ENCODE results near the gene VIL1. TPM values are rescaled to one million over a fixed set of nuclear protein-coding genes. Genes with fewer than 3 reads are reported as not detected.
A peak's percentile ranks its signal among the peaks of the same experiment; 100 is the strongest.

The VIL1 gene
- total and polyA plus RNA-seq, 2 of the 13 experiments (the other 11 are each of a cell fraction or from before 2014, with no cell fraction given): 287 to 301 TPM

GRCh38 chr2:218406209-218406948 is 12.5 kb upstream of the VIL1 start (continued):
- TF ChIP-seq, protein P1, sequence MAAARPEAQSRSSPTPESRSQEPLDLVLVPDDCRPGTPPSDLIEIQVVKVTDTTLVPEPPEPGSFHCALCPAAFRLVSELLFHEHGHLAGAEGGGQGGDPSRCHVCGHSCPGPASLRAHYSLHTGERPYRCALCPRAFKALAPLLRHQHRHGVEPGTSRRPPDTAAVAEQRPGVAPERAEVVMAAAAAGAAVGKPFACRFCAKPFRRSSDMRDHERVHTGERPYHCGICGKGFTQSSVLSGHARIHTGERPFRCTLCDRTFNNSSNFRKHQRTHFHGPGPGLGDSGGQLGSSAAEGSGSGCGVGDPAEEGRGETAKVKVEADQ (CRISPR knock-in tag; IDR thresholded peaks at IDR 0.05; ENCODE audit: borderline replicate concordance): no peak; the same call in 1 of the 2 replicates
- TF ChIP-seq SOX13 (IDR thresholded peaks at IDR 0.05) (no peak), SOX13 (CRISPR knock-in tag; conservative IDR thresholded peaks at IDR 0.05 in 1 of 2, IDR thresholded peaks at IDR 0.05 in 1 of 2) (peak in 1 of 2 experiments; percentile 58; a peak in 2 of 4 replicates), ZNF704 (CRISPR knock-in tag; IDR thresholded peaks at IDR 0.05; ENCODE audit: borderline replicate concordance) (0 out of 2 replicates have a peak, but pooled peaks have one; percentile 5), NFRKB (IDR thresholded peaks at IDR 0.05) (no peak), PREB (CRISPR knock-in tag; IDR thresholded peaks at IDR 0.05) (no peak), ZNF552 (CRISPR knock-in tag; IDR thresholded peaks at IDR 0.05; ENCODE audit: borderline replicate concordance) (no peak), ZNF136 (CRISPR knock-in tag; IDR thresholded peaks at IDR 0.05; ENCODE audit: low read depth) (no peak), ZKSCAN8 (CRISPR knock-in tag; IDR thresholded peaks at IDR 0.05; ENCODE audit: borderline replicate concordance) (peak; percentile 41), NFIB (CRISPR knock-in tag; IDR thresholded peaks at IDR 0.05; ENCODE audit: borderline replicate concordance) (no peak), NBN (conservative IDR thresholded peaks at IDR 0.05) (no peak), ZNF576 (CRISPR knock-in tag; IDR thresholded peaks at IDR 0.05) (0 out of 2 replicates have a peak, but pooled peaks have one; percentile 66), ZNF292 (CRISPR knock-in tag; IDR thresholded peaks at IDR 0.05; ENCODE audit: borderline replicate concordance, low read depth) (no peak), ZNF746 (CRISPR knock-in tag; IDR thresholded peaks at IDR 0.05) (peak; percentile 76), ZNF747 (CRISPR knock-in tag; IDR thresholded peaks at IDR 0.05; ENCODE audit: borderline replicate concordance) (no peak; the same call in 1 of the 2 replicates), ISL2 (CRISPR knock-in tag; IDR thresholded peaks at IDR 0.05) (peak; percentile 47; the same call in 1 of the 2 replicates), BRF2 (CRISPR knock-in tag; IDR thresholded peaks at IDR 0.05) (no peak)
- TF ChIP-seq, protein P2, sequence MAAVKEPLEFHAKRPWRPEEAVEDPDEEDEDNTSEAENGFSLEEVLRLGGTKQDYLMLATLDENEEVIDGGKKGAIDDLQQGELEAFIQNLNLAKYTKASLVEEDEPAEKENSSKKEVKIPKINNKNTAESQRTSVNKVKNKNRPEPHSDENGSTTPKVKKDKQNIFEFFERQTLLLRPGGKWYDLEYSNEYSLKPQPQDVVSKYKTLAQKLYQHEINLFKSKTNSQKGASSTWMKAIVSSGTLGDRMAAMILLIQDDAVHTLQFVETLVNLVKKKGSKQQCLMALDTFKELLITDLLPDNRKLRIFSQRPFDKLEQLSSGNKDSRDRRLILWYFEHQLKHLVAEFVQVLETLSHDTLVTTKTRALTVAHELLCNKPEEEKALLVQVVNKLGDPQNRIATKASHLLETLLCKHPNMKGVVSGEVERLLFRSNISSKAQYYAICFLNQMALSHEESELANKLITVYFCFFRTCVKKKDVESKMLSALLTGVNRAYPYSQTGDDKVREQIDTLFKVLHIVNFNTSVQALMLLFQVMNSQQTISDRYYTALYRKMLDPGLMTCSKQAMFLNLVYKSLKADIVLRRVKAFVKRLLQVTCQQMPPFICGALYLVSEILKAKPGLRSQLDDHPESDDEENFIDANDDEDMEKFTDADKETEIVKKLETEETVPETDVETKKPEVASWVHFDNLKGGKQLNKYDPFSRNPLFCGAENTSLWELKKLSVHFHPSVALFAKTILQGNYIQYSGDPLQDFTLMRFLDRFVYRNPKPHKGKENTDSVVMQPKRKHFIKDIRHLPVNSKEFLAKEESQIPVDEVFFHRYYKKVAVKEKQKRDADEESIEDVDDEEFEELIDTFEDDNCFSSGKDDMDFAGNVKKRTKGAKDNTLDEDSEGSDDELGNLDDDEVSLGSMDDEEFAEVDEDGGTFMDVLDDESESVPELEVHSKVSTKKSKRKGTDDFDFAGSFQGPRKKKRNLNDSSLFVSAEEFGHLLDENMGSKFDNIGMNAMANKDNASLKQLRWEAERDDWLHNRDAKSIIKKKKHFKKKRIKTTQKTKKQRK (IDR thresholded peaks at IDR 0.05; ENCODE audit: low read length): no peak

Data from HepG2 (cell line).